GM12878 (cell line): ENCODE data around the gene ADK. TPM values are rescaled to one million over a fixed set of nuclear protein-coding genes. Genes with fewer than 3 reads are reported as not detected.

Experiments used
- ATAC-seq: fragments of 200-7000 bp; cut with Tn5 transposase; 3 replicates; pipeline ENCODE4 v1.9.1; 2020; ENCODE audit warnings: mild to moderate bottlenecking, moderate library complexity
- BruUV-seq: library from RNA; stranded (reverse); fragments of 400-500 nt; replicated peaks from 2 replicates; lab custom pipeline; 2021; lab: Mats Ljungman, UMichigan
- CTCF ChIA-PET: fragments of 300-600 bp; sonication (Branson Sonifier 250); formaldehyde crosslinking; extraction: SDS; loops from one replicate; lab custom pipeline; 2021; ENCODE audit warnings: inconsistent platforms; lab: Yijun Ruan, JAX
- POLR2A ChIA-PET: fragments of 350-600 bp; formaldehyde crosslinking; extraction: SDS; loops from one replicate; lab custom pipeline; 2021; ENCODE audit warnings: inconsistent platforms; lab: Charles Lee
- RAD21 ChIA-PET: fragments of 300-600 bp; sonication (Branson Sonifier 250); formaldehyde crosslinking; loops from one replicate; lab custom pipeline; 2023; ENCODE audit warnings: antibody characterized with exemption; ENCODE audit not compliant: unreplicated experiment; lab: Charles Lee
- SMC1A ChIA-PET: fragments of 300-600 bp; sonication (Branson Sonifier 250); formaldehyde crosslinking; loops from one replicate; lab custom pipeline; 2023; ENCODE audit not compliant: unreplicated experiment, uncharacterized antibody; lab: Charles Lee
- DNase-seq: peaks from one replicate; pipeline ENCODE4 v3.0.0-alpha.2; 2011; ENCODE audit warnings: low read depth, low spot score
- FAIRE-seq: peaks from 3 replicates; lab custom pipeline; 2011; peaks lifted over from hg19 to GRCh38; lab: Jason Lieb, UNC
- H2AFZ ChIP-seq: 2 replicates; pipeline ENCODE4 v1.6.0; 2011; ENCODE audit warnings: low read depth, low read length, control low read depth; ENCODE audit not compliant: control insufficient read depth
- H3K27ac ChIP-seq: 2 replicates; pipeline ENCODE4 v1.5.1; 2011; ENCODE audit warnings: control low read depth; ENCODE audit not compliant: control insufficient read depth, insufficient read depth
- H3K27me3 ChIP-seq, 2 experiments: replicated peaks in 1 of 2; 2 replicates each; pipeline versions ENCODE4 v1.6.0 to v1.6.1; 2011; ENCODE audit warnings: low read length in 1 of 2; ENCODE audit not compliant: control insufficient read depth in 2 of 2, insufficient read depth in 2 of 2
- H3K36me3 ChIP-seq, 2 experiments: 2 replicates each; pipeline ENCODE4 v1.5.1; 2011; ENCODE audit warnings: low read length in 1 of 2; ENCODE audit not compliant: control insufficient read depth in 2 of 2, insufficient read depth in 2 of 2
- H3K4me1 ChIP-seq: 2 replicates; pipeline ENCODE4 v1.6.1; 2011; ENCODE audit warnings: mild to moderate bottlenecking, low read length, moderate library complexity, mixed read lengths; ENCODE audit not compliant: control insufficient read depth, insufficient read depth
- H3K4me2 ChIP-seq: 2 replicates; pipeline ENCODE4 v1.6.0; 2011; ENCODE audit warnings: control low read depth; ENCODE audit not compliant: control insufficient read depth, insufficient read depth
- H3K4me3 ChIP-seq: fragments of 200-600 bp; sonication (generic); 2 replicates; pipeline ENCODE4 v1.5.1; 2016
- H3K79me2 ChIP-seq: 2 replicates; pipeline ENCODE4 v1.6.0; 2011; ENCODE audit warnings: low read length; ENCODE audit not compliant: control insufficient read depth, insufficient read depth
- H3K9ac ChIP-seq: 2 replicates; pipeline ENCODE4 v1.8.0; 2011; ENCODE audit warnings: low read length, control low read depth, mixed read lengths; ENCODE audit not compliant: control insufficient read depth, insufficient read depth
- H3K9me3 ChIP-seq: replicated peaks from 3 replicates; pipeline ENCODE4 v1.5.1; 2011; ENCODE audit warnings: mild to moderate bottlenecking, low read length; ENCODE audit not compliant: control insufficient read depth, insufficient read depth
- H4K20me1 ChIP-seq: 2 replicates; pipeline ENCODE4 v1.6.0; 2011; ENCODE audit not compliant: control insufficient read depth, insufficient read depth
- ASH2L ChIP-seq: fragments of 300-600, 200-600 bp; sonication (generic); IDR thresholded peaks from 2 replicates; pipeline ENCODE4 v1.6.1; 2017; ENCODE audit warnings: low read depth, mild to moderate bottlenecking, borderline replicate concordance
- CHD4 ChIP-seq: fragments of 200-600 bp; sonication (generic); IDR thresholded peaks from 2 replicates; pipeline ENCODE4 v1.6.1; 2016; ENCODE audit warnings: mild to moderate bottlenecking
- EZH2 ChIP-seq: IDR thresholded peaks from 2 replicates; pipeline ENCODE4 v1.6.1; 2012; ENCODE audit warnings: low read depth, mild to moderate bottlenecking, control low read depth, inconsistent platforms, low read length, borderline replicate concordance; ENCODE audit not compliant: control insufficient read depth
- MYC ChIP-seq: IDR thresholded peaks from 2 replicates; pipeline ENCODE4 v1.6.1; 2011; ENCODE audit warnings: mild to moderate bottlenecking, low read length, moderate library complexity, inconsistent platforms; ENCODE audit not compliant: insufficient read depth, insufficient replicate concordance, insufficient read length, severe bottlenecking
- STAT3 ChIP-seq: IDR thresholded peaks from 2 replicates; pipeline ENCODE4 v1.6.1; 2011; ENCODE audit warnings: low read depth, low read length, improper control_type of control experiment
- WGBS: methylation state at CpG from one replicate; pipeline ENCODE4 v1.1.6; 2016; ENCODE audit warnings: low lambda C conversion rate; ENCODE audit not compliant: insufficient replicate concordance, insufficient coverage; ENCODE audit errors: missing lambda C conversion rate; 5-methylcytosine and 5-hydroxymethylcytosine counted together
- in situ Hi-C: fragments of 300-500 bp; cut with MboI; formaldehyde crosslinking; loops from 9 replicates; pipeline ENCODE4 v1.14.3; 2018; ENCODE audit warnings: mixed read lengths
- intact Hi-C: fragments of 100-400 bp; cut with micrococcal nuclease; formaldehyde crosslinking; loops from one replicate; pipeline ENCODE4 v1.14.2; 2022; ENCODE audit not compliant: unreplicated experiment
- polyA plus RNA-seq, 11 experiments: library from polyadenylated mRNA; depleted of rRNA in 4 of 11; unstranded in 6 of 11; stranded (reverse) in 5 of 11; fragments of >200 nt; fragmentation: Nextera tagmentation in 4 of 11; fragmentation: Illumina TruSeq in 1 of 11; extraction: Ambion mirVana in 4 of 11; extraction: Trizol in 1 of 11; gene quantifications; 1 replicate in 1 of 11; 2 replicates in 10 of 11; pipeline versions ENCODE4 v1.2.1 to v1.2.3, GENCODE V29; 2011 to 2016; ENCODE audit warnings: inconsistent platforms in 2 of 11, missing spikeins in 2 of 11, low read depth in 1 of 11
- total RNA-seq, 4 experiments: library from RNA; depleted of rRNA in 3 of 4; stranded (reverse); fragments of >200 nt in 3 of 4; fragmentation: Illumina TruSeq in 1 of 4; extraction: Trizol in 1 of 4; gene quantifications; 2 replicates each; pipeline versions ENCODE4 v1.2.1 to v1.2.3, GENCODE V29; 2013 to 2021
- TF ChIP-seq, protein P1 (sequence below): IDR thresholded peaks from 2 replicates; pipeline ENCODE4 v1.6.1; 2012; ENCODE audit warnings: low read length, inconsistent platforms
- TF ChIP-seq, protein P2 (sequence below): IDR thresholded peaks from 2 replicates; pipeline ENCODE4 v1.6.1; 2012; ENCODE audit warnings: low read depth, low read length, improper control_type of control experiment

The ADK gene
- total and polyA plus RNA-seq, 10 of the 15 experiments (the other 5 are each of a cell fraction or from before 2014, with no cell fraction given): 42.0 to 151 (median 81.6) TPM

DNA sequence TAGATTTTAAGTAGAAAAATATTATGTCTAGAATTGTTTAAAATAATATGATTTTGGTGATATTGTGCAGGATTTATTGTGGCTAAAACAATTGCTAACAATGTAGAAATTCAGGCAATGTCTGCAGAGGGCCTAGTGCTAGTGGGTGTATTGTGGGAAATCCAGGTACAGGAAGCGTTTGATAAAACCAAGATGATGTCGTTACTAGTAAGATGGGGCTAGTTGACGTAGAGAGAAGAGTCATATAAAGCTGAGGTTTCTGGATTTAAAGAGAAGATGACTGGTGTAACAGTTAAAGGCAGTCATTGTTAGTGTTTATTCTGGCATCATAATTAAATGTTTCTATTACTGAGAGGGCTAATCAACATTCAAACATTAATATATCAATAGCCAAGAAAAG, 43.5 kb downstream of the ADK start (continued):
- TF ChIP-seq, protein P1, sequence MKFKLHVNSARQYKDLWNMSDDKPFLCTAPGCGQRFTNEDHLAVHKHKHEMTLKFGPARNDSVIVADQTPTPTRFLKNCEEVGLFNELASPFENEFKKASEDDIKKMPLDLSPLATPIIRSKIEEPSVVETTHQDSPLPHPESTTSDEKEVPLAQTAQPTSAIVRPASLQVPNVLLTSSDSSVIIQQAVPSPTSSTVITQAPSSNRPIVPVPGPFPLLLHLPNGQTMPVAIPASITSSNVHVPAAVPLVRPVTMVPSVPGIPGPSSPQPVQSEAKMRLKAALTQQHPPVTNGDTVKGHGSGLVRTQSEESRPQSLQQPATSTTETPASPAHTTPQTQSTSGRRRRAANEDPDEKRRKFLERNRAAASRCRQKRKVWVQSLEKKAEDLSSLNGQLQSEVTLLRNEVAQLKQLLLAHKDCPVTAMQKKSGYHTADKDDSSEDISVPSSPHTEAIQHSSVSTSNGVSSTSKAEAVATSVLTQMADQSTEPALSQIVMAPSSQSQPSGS: no peak
- no peak for TF ChIP-seq EZH2
- TF ChIP-seq, protein P2, sequence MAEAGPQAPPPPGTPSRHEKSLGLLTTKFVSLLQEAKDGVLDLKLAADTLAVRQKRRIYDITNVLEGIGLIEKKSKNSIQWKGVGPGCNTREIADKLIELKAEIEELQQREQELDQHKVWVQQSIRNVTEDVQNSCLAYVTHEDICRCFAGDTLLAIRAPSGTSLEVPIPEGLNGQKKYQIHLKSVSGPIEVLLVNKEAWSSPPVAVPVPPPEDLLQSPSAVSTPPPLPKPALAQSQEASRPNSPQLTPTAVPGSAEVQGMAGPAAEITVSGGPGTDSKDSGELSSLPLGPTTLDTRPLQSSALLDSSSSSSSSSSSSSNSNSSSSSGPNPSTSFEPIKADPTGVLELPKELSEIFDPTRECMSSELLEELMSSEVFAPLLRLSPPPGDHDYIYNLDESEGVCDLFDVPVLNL: no peak

DNA sequence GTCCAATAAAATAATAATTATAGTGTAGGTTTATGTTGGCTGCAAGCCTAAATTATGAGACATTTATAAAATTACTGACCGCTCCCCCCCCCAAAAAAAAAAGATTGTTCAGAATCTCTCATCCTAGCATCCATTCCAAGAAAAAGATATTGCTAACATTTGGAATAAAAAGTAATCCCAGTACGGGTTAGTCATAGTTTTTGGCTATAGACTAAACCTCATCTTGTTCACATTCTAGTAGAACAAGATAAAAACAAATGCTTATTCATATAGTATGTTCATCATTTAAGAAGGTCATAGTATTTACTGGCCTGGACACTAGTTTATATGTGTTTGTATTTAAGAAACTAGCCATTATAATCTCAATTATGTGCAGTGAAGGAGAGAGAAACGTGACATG, 44.0 kb downstream of the ADK start:
- SMC1A ChIA-PET: no interaction called here
- ATAC-seq: no peak
- POLR2A ChIA-PET: interaction anchor here (1.3 kb wide), 1 partner anchor 20 kb away, joined by 3 read pairs; no protein-coding TSS in a partner anchor
- no TSS peak for BruUV-seq
- 100% methylated on average over 3 of the region's 3 CpGs for WGBS
- Histone ChIP-seq H2AFZ (no peak overlapping the region), H4K20me1 (no peaks in the 10 kb centered on the region), H3K4me3 (no peak overlapping the region), H3K4me2 (no peak overlapping the region), H3K9ac (no peak overlapping the region), H3K36me3 (no peaks in the 10 kb centered on the region), H3K9me3 (no peaks in the 10 kb centered on the region), H3K4me1 (no peaks in the 10 kb centered on the region; the same call in none of the 2 replicates), H3K79me2 (peaks cover 57% of the 10 kb centered on the region), H3K27ac (no peak overlapping the region), H3K27me3 (no peaks in the 10 kb centered on the region)
- CTCF ChIA-PET: interaction anchor here (0.7 kb wide), 1 partner anchor 17 kb away, joined by 3 read pairs; no protein-coding TSS in a partner anchor
- no peak for TF ChIP-seq ASH2L
- TF ChIP-seq EZH2: no peak
- no peak for TF ChIP-seq MYC
- no peak for TF ChIP-seq CHD4
- TF ChIP-seq STAT3: no peak
- RAD21 ChIA-PET: interaction anchor here (0.8 kb wide), 1 partner anchor 48 kb away, joined by 4 read pairs; no protein-coding TSS in a partner anchor
- DNase-seq: no peak
- intact Hi-C loops: no loop called here
- FAIRE-seq: no peak
- in situ Hi-C loops: no loop called here
